ENCODE measurements around the gene PPP2R2C. TPM values are rescaled to one million over a fixed set of nuclear protein-coding genes. Genes with fewer than 3 reads are reported as not detected.
A peak's percentile ranks its signal among the peaks of the same experiment; 100 is the strongest.

Gene PPP2R2C
- total RNA-seq, 2 donors from 2014 or later: 0.14 to 0.41 TPM

DNA sequence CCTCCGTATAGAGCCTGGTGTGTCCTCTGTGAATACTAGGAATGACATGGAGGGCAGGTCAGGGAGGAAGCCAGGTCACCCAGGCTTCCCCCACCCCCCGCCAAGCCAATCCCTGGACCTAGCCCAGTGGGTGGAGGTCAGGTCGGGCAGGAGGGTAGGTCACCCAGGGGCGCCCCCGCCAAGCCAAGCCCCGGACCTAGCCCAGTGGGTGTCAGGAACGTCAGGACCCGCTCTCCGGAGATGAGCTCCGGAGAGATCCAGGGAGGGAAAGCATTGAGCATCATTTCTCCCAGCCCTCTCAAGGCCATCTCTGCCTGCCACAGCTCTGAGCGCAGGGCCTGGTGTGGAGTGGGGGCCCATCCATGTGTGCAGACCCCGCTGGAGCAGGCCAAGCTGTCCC, 154.2 kb downstream of the PPP2R2C start:
- no peak overlapping the region for H3K27ac ChIP-seq
- H3K9me3 ChIP-seq: no peaks in the 10 kb centered on the region
- H3K4me1 ChIP-seq (ENCODE audit: control insufficient read depth in 1 of 2, low read depth in 2 of 2): no peaks in the 10 kb centered on the region
- H3K36me3 ChIP-seq: no peaks in the 10 kb centered on the region
- no peak overlapping the region for H3K4me3 ChIP-seq
- TF ChIP-seq, protein P1, sequence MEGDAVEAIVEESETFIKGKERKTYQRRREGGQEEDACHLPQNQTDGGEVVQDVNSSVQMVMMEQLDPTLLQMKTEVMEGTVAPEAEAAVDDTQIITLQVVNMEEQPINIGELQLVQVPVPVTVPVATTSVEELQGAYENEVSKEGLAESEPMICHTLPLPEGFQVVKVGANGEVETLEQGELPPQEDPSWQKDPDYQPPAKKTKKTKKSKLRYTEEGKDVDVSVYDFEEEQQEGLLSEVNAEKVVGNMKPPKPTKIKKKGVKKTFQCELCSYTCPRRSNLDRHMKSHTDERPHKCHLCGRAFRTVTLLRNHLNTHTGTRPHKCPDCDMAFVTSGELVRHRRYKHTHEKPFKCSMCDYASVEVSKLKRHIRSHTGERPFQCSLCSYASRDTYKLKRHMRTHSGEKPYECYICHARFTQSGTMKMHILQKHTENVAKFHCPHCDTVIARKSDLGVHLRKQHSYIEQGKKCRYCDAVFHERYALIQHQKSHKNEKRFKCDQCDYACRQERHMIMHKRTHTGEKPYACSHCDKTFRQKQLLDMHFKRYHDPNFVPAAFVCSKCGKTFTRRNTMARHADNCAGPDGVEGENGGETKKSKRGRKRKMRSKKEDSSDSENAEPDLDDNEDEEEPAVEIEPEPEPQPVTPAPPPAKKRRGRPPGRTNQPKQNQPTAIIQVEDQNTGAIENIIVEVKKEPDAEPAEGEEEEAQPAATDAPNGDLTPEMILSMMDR (IDR thresholded peaks at IDR 0.05): no peak
- H3K27me3 ChIP-seq (replicated peaks; ENCODE audit: insufficient read depth): no peaks in the 10 kb centered on the region
- DNase-seq (ENCODE audit: low spot score): no peak
- no peak for ATAC-seq (ENCODE audit: insufficient number of reproducible peaks, low FRiP score, low read depth)

DNA sequence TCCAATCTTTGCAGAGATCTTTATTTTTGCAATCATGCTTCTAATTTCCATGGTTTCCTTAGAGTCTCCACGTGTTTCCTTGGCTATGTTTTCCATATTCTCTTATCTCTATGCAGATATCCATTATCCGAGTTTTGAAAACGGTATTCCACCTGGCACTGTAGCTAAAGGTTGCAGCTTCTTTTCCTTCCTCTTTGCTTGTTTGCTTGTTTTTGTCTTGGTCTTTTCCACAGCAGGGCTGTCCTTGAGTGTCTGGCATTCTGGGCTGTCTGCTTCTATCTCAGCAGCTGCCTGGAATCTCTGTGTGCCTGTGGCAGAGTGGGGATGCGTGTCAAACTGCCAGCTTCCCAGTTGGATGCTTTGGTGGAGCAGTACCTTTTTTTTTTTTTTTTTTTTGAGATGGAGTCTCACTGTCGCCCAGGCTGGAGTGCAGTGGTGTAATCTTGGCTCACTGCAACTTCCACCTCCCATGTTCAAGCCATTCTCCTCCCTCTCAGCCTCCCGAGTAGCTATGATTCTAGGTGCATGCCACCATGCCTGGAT, 155.9 kb downstream of the PPP2R2C start:
- no peak overlapping the region for H3K27ac ChIP-seq
- no peaks in the 10 kb centered on the region for H3K36me3 ChIP-seq
- H3K9me3 ChIP-seq: no peaks in the 10 kb centered on the region
- DNase-seq (ENCODE audit: low spot score) (no peak), ATAC-seq (ENCODE audit: insufficient number of reproducible peaks, low FRiP score, low read depth) (no peak)
- TF ChIP-seq, protein P1 (IDR thresholded peaks at IDR 0.05): no peak
- H3K27me3 ChIP-seq (replicated peaks; ENCODE audit: insufficient read depth): no peaks in the 10 kb centered on the region
- H3K4me1 ChIP-seq (ENCODE audit: control insufficient read depth in 1 of 2, low read depth in 2 of 2): no peaks in the 10 kb centered on the region
- no peak overlapping the region for H3K4me3 ChIP-seq

DNA sequence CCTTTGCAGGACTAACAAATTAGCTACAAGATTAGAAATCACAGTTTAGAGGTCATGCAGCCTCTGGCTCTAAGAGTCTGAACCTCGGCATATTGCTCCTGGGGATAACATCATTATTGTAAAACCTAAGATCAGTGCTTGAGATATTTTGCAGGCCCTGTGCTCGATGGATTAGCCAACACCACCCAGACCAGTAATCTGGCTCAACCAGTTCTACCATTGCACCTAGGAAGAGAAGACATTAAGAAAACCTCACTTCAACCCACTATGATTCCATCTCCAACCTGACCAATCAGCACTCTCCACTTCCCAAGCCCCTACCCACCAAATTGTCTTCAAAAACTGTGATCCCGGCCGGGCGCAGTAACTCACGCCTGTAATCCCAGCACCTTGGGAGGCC, 159.2 kb downstream of the PPP2R2C start:
- no peak overlapping the region for H3K4me3 ChIP-seq
- ATAC-seq (ENCODE audit: insufficient number of reproducible peaks, low FRiP score, low read depth) (no peak), DNase-seq (ENCODE audit: low spot score) (no peak)
- TF ChIP-seq, protein P1 (IDR thresholded peaks at IDR 0.05): no peak
- H3K27ac ChIP-seq: no peak overlapping the region
- H3K4me1 ChIP-seq (ENCODE audit: control insufficient read depth in 1 of 2, low read depth in 2 of 2): peaks cover 0 to 5% of the 10 kb centered on the region in 2 donors
- no peaks in the 10 kb centered on the region for H3K9me3 ChIP-seq
- no peaks in the 10 kb centered on the region for H3K36me3 ChIP-seq
- no peaks in the 10 kb centered on the region for H3K27me3 ChIP-seq (replicated peaks; ENCODE audit: insufficient read depth)

DNA sequence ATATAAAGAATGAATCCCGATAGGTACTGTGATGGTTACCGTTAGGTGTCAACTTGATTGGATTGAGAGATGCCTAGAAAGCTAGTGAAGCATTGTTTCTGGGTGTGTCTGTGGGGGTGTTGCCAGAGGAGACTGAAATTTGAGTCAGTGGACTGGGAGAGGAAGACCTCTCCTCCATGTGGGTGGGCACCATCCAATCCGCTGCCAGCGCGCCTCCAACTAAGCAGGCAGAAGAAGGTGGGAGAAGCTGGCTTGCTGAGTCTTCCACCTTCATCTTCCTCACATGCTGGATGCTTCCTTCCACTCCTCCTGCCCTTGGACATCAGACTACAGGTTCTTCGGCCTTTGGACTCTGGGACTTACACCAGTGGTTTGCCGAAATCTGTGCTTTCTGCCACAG, 162.6 kb downstream of the PPP2R2C start:
- no peak for DNase-seq (ENCODE audit: low spot score)
- ATAC-seq (ENCODE audit: insufficient number of reproducible peaks, low FRiP score, low read depth): no peak
- Histone ChIP-seq H3K9me3 (no peaks in the 10 kb centered on the region), H3K4me1 (ENCODE audit: control insufficient read depth in 1 of 2, low read depth in 2 of 2) (peaks cover 0 to 5% of the 10 kb centered on the region in 2 donors), H3K36me3 (no peaks in the 10 kb centered on the region), H3K27me3 (replicated peaks; ENCODE audit: insufficient read depth) (no peaks in the 10 kb centered on the region), H3K27ac (no peak overlapping the region), H3K4me3 (peak overlapping the region; percentile 61)
- TF ChIP-seq, protein P1 (IDR thresholded peaks at IDR 0.05): no peak

DNA sequence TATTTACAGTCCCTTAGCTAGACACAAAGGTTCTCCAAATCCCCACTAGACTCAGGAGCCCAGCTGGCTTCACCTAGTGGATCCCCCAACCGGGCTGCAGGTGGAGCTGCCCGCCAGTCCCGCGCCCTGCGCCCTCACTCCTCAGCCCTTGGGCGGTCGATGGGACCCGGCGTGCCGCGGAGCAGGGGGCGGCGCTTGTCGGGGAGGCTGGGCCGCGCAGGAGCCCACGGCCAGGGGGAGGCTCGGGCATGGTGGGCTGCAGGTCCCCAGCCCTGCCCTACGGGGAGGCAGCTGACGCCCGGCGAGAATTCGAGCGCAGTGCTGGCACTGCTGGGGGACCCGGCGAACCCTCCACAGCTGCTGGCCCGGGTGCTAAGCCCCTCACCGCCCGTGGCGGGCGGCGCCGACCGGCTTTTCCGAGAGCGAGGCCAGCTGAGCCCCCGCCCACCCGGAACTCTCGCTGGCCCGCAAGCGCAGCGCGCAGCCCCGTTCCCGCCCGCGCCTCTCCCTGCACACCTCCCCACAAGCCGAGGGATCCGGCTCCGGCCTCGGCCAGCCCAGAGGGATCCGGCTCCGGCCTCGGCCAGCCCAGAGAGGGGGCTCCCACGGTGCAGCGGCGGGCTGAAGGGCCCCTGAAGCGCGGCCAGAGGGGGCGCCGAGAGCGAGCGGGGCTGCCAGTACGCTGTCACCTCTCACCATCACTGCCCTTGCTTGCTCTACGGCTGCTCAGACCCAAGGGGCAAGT, 163.3 kb downstream of the PPP2R2C start:
- Histone ChIP-seq H3K36me3 (no peaks in the 10 kb centered on the region), H3K27me3 (replicated peaks; ENCODE audit: insufficient read depth) (no peaks in the 10 kb centered on the region), H3K4me1 (ENCODE audit: control insufficient read depth in 1 of 2, low read depth in 2 of 2) (peaks cover 0 to 5% of the 10 kb centered on the region in 2 donors), H3K4me3 (peak overlapping the region; percentile 61), H3K9me3 (no peaks in the 10 kb centered on the region), H3K27ac (no peak overlapping the region)
- ATAC-seq (ENCODE audit: insufficient number of reproducible peaks, low FRiP score, low read depth) (no peak), DNase-seq (ENCODE audit: low spot score) (no peak)
- TF ChIP-seq, protein P1 (IDR thresholded peaks at IDR 0.05): no peak
